ENCODE measurements around the gene STK11IP. TPM values are rescaled to one million over a fixed set of nuclear protein-coding genes. Genes with fewer than 3 reads are reported as not detected.

STK11IP gene
- total and polyA plus RNA-seq, 9 of the 15 experiments (the other 6 are each of a cell fraction or from before 2014, with no cell fraction given) = 0.52 to 21.7 (median 5.6) TPM

DNA sequence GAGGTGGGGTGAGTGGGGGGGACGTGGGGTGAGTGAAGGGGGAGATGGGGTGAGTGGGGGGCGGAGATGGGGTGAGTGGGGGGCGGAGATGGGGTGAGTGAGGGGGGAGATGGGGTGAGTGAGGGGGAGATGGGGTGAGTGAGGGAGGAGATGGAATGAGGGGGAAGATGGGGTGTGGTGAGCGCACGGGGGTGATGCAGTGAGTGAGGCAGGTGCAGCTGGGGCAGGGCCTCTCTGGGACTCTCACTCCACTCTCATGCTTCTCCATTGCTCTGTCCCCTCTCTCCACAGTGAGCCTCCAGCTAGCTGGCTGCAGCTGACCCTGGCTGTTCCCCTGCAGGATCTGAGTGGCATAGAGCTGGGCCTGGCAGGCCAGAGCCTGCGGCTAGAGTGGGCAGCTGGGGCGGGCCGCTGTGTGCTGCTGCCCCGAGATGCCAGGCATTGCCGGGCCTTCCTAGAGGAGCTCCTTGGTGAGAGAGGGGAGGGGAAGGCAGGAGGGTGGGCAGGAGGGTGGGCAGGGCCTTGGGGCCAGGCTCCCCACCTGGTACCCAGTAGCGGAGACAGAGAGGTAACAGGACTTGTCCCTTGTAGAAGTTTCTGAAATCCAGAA, 15.9 kb downstream of the STK11IP start:
- H3K9me1 ChIP-seq (ENCODE audit: control insufficient read depth, insufficient read depth, low read length) = no peaks in the 10 kb centered on the region
- no peak overlapping the region for H2AFZ ChIP-seq (ENCODE audit: low read depth, low read length)
- DNase-seq (ENCODE audit: extremely low read depth in 1 of 4, low spot score in 3 of 4) (no peak), ATAC-seq (no peak), FAIRE-seq (no peak)
- no peaks in the 10 kb centered on the region for H3K27me3 ChIP-seq (ENCODE audit: control insufficient read depth in 2 of 2, insufficient read depth in 2 of 2, low read length in 2 of 2)
- intact Hi-C loops (cut with micrococcal nuclease) (no loop called here), in situ Hi-C loops (cut with MboI) (no loop called here)
- H4K20me1 ChIP-seq (replicated peaks; ENCODE audit: control insufficient read depth, insufficient read depth, low read length) = no peaks in the 10 kb centered on the region; the same call in 1 of the 2 replicates
- no peak overlapping the region for H3K4me3 ChIP-seq
- ChIA-PET CTCF (ENCODE audit: low intra/inter-chr PET ratio) (no interaction called here), POLR2A (no interaction called here)
- H3K27ac ChIP-seq (ENCODE audit: extremely low read depth, low read depth, low read length) = no peak overlapping the region
- no TSS peak for BruUV-seq (replicated peaks)
- H3K9me3 ChIP-seq (replicated peaks; ENCODE audit: control insufficient read depth, insufficient read depth, low read depth, low read length) = no peaks in the 10 kb centered on the region
- no peak for TF ChIP-seq ADNP (tag; IDR thresholded peaks at IDR 0.05)
- no peak for TF ChIP-seq U2AF2 (optimal IDR thresholded peaks at IDR 0.05; ENCODE audit: low read depth, low read length)
- TF ChIP-seq EWSR1 (IDR thresholded peaks at IDR 0.05; ENCODE audit: borderline replicate concordance, low read depth, partially characterized antibody) = no peak
- TF ChIP-seq EP400 (IDR thresholded peaks at IDR 0.05) = no peak
- no peak for TF ChIP-seq ATF7 (IDR thresholded peaks at IDR 0.05)
- no peak for TF ChIP-seq CHD1 (IDR thresholded peaks at IDR 0.05; ENCODE audit: low read length)
- no peak for TF ChIP-seq HNRNPLL (IDR thresholded peaks at IDR 0.05; ENCODE audit: low read depth, low read length, poor library complexity, severe bottlenecking)
- TF ChIP-seq HEY1 (CRISPR knock-in tag; IDR thresholded peaks at IDR 0.05; ENCODE audit: borderline replicate concordance) = no peak
- TF ChIP-seq, protein P1, sequence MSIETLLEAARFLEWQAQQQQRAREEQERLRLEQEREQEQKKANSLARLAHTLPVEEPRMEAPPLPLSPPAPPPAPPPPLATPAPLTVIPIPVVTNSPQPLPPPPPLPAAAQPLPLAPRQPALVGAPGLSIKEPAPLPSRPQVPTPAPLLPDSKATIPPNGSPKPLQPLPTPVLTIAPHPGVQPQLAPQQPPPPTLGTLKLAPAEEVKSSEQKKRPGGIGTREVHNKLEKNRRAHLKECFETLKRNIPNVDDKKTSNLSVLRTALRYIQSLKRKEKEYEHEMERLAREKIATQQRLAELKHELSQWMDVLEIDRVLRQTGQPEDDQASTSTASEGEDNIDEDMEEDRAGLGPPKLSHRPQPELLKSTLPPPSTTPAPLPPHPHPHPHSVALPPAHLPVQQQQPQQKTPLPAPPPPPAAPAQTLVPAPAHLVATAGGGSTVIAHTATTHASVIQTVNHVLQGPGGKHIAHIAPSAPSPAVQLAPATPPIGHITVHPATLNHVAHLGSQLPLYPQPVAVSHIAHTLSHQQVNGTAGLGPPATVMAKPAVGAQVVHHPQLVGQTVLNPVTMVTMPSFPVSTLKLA (conservative IDR thresholded peaks at IDR 0.05) = no peak
- no peak for TF ChIP-seq ESRRA (IDR thresholded peaks at IDR 0.05; ENCODE audit: borderline replicate concordance, low read depth)
- no peak for TF ChIP-seq POLR2G (IDR thresholded peaks at IDR 0.05; ENCODE audit: low read depth, low read length)
- TF ChIP-seq POLR3G (IDR thresholded peaks at IDR 0.05; ENCODE audit: extremely low read depth, insufficient read length, insufficient replicate concordance) = no peak
- TF ChIP-seq DEAF1 (CRISPR knock-in tag; IDR thresholded peaks at IDR 0.05) = no peak
- no peak for TF ChIP-seq JUNB (CRISPR knock-in tag; conservative IDR thresholded peaks at IDR 0.05)
- TF ChIP-seq EP300 (IDR thresholded peaks at IDR 0.05; ENCODE audit: low read length) = no peak
- no peak for TF ChIP-seq CBX1 (IDR thresholded peaks at IDR 0.05; ENCODE audit: low read depth)
- no peak for TF ChIP-seq CBFA2T2 (conservative IDR thresholded peaks at IDR 0.05)
- 89% methylated on average over 5 of the region's 11 CpGs for WGBS (ENCODE audit: insufficient coverage, low coverage, missing lambda C conversion rate)
- H3K9ac ChIP-seq (ENCODE audit: insufficient read depth in 1 of 2, low read depth in 2 of 2, low read length in 2 of 2) = no peak overlapping the region
- H3K79me2 ChIP-seq (ENCODE audit: control insufficient read depth, insufficient read depth, low read length) = no peaks in the 10 kb centered on the region
- peaks cover 0 to 15% of the 10 kb centered on the region in 2 experiments; a peak in 2 of 5 replicates for H3K4me1 ChIP-seq (replicated peaks in 1 of 2; ENCODE audit: control insufficient read depth in 2 of 2, insufficient read depth in 2 of 2, low read length in 2 of 2)
- no peaks in the 10 kb centered on the region for H3K36me3 ChIP-seq (ENCODE audit: control insufficient read depth, insufficient read depth, low read length)
- no peak overlapping the region for H3K4me2 ChIP-seq (ENCODE audit: insufficient read depth, low read length)

Measured in K562 (cell line).